Lower lobe of right lung (tissue), 2 donors: ENCODE data around the gene SPAG16. TPM values are rescaled to one million over a fixed set of nuclear protein-coding genes. Genes with fewer than 3 reads are reported as not detected.

Source experiments
- ATAC-seq, 2 donors: fragments of 200-7000 bp; cut with Tn5 transposase; one replicate each; pipeline ENCODE4 v1.9.1; 2020 to 2022; ENCODE audit warnings: mild to moderate bottlenecking in 2 of 2, moderate library complexity in 2 of 2
- DNase-seq: peaks from one replicate; pipeline ENCODE4 v3.0.0-alpha.2; 2020
- H3K27ac ChIP-seq: fragments of 200-600 bp; one replicate; pipeline ENCODE4 v1.8.0; 2022
- H3K27me3 ChIP-seq: fragments of 200-600 bp; one replicate; pipeline ENCODE4 v1.8.0; 2022; ENCODE audit warnings: low read depth
- H3K36me3 ChIP-seq: fragments of 200-600 bp; one replicate; pipeline ENCODE4 v1.8.0; 2022; ENCODE audit warnings: mild to moderate bottlenecking
- H3K4me1 ChIP-seq: fragments of 200-600 bp; one replicate; pipeline ENCODE4 v1.8.0; 2022
- H3K4me3 ChIP-seq: fragments of 200-600 bp; one replicate; pipeline ENCODE4 v1.8.0; 2022; ENCODE audit warnings: mild to moderate bottlenecking
- H3K9me3 ChIP-seq: fragments of 200-600 bp; one replicate; pipeline ENCODE4 v1.8.0; 2022
- intact Hi-C: fragments of 100-400 bp; cut with DNase I; formaldehyde crosslinking; loops from one replicate; pipeline ENCODE4 v1.11.0; 2022
- total RNA-seq: library from RNA; stranded (reverse); fragmentation: NEBNext Ultra II Directional; extraction: Animal tissue kit (Norgen Biotek cat#: 25700); gene quantifications from one replicate; pipeline ENCODE4 v1.2.1, GENCODE V29; 2021
- TF ChIP-seq, protein P1 (sequence below): fragments of 200-600 bp; IDR thresholded peaks from one replicate; pipeline ENCODE4 v1.8.0; 2022; ENCODE audit warnings: antibody characterized with exemption, mild to moderate bottlenecking
- donor health status: DM: no; HTN: yes; CAD: no; lungs with severe emphysema.

SPAG16 gene
- total RNA-seq, 1 donor from 2014 or later, result 16.7 TPM

DNA sequence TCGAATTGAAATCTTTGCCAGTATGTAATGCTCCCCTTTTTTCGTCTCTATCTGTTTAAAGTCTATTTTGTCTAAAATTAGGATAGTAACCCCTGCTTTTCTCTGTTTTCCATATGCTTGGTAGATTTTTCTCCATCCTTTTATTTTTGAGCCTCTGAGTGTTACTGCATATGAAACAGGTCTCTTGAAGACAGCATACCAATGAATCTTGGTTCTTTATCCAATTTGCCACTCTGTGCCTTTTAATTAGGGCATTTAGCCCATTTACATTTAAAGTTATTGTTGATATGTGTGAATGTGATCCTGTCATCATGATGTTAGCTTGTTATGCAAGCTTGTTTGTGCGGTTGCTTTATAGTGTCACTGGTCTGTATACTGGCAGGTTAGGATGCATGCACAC, 635.8 kb downstream of the SPAG16 start:
- Histone ChIP-seq H3K4me3 (no peak overlapping the region), H3K27me3 (no peaks in the 10 kb centered on the region), H3K4me1 (no peaks in the 10 kb centered on the region), H3K27ac (no peak overlapping the region), H3K36me3 (no peaks in the 10 kb centered on the region), H3K9me3 (peaks cover 30% of the 10 kb centered on the region)
- intact Hi-C loops, result no loop called here
- no peak for ATAC-seq
- no peak for DNase-seq
- TF ChIP-seq, protein P1, sequence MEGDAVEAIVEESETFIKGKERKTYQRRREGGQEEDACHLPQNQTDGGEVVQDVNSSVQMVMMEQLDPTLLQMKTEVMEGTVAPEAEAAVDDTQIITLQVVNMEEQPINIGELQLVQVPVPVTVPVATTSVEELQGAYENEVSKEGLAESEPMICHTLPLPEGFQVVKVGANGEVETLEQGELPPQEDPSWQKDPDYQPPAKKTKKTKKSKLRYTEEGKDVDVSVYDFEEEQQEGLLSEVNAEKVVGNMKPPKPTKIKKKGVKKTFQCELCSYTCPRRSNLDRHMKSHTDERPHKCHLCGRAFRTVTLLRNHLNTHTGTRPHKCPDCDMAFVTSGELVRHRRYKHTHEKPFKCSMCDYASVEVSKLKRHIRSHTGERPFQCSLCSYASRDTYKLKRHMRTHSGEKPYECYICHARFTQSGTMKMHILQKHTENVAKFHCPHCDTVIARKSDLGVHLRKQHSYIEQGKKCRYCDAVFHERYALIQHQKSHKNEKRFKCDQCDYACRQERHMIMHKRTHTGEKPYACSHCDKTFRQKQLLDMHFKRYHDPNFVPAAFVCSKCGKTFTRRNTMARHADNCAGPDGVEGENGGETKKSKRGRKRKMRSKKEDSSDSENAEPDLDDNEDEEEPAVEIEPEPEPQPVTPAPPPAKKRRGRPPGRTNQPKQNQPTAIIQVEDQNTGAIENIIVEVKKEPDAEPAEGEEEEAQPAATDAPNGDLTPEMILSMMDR, result no peak

GRCh38 chr2:213923543-213923942, 639.3 kb downstream of the SPAG16 start:
- ATAC-seq (peak in 1 of 2 donors; percentile 37), DNase-seq (no peak)
- Histone ChIP-seq H3K27me3 (no peaks in the 10 kb centered on the region), H3K9me3 (peaks cover 27% of the 10 kb centered on the region), H3K4me3 (no peak overlapping the region), H3K36me3 (no peaks in the 10 kb centered on the region), H3K27ac (no peak overlapping the region), H3K4me1 (no peaks in the 10 kb centered on the region)
- intact Hi-C loops, result no loop called here
- TF ChIP-seq, protein P1, result no peak

- Histone ChIP-seq H3K9me3 (no peaks in the 10 kb centered on the region), H3K27ac (no peak overlapping the region), H3K27me3 (no peaks in the 10 kb centered on the region), H3K36me3 (no peaks in the 10 kb centered on the region), H3K4me3 (no peak overlapping the region), H3K4me1 (no peaks in the 10 kb centered on the region)
- no peak for DNase-seq
- ATAC-seq, result no peak
- TF ChIP-seq, protein P1, result peak; percentile 39
- intact Hi-C loops, result no loop called here
Observed at GRCh38 chr2:213934560-213934959, 650.3 kb downstream of the SPAG16 start.

DNA sequence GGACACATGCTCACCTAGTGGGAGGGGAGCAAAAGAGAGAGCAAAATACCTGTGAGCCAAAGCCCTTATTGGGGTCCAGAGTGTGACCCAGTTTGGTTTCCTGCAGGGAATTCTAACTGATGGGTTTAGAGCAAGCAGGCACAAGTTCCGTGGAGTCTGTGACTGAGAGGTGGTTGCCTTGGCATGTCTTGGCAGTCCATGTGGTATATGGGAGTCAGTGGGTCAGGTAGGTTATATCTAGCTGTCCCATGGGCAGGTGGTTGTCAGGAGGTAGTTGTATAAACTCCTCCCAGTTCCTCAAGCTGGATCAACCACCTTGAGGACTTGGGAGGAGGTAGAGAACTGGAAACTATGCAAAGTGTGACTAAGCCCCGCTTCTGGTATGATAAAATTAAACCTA, 673.8 kb downstream of the SPAG16 start:
- no peaks in the 10 kb centered on the region for H3K4me1 ChIP-seq
- H3K27ac ChIP-seq, result no peak overlapping the region
- TF ChIP-seq, protein P1, result no peak
- H3K4me3 ChIP-seq, result no peak overlapping the region
- ATAC-seq (no peak), DNase-seq (no peak)
- H3K27me3 ChIP-seq, result no peaks in the 10 kb centered on the region
- no peaks in the 10 kb centered on the region for H3K36me3 ChIP-seq
- H3K9me3 ChIP-seq, result no peaks in the 10 kb centered on the region
- intact Hi-C loops, result no loop called here

DNA sequence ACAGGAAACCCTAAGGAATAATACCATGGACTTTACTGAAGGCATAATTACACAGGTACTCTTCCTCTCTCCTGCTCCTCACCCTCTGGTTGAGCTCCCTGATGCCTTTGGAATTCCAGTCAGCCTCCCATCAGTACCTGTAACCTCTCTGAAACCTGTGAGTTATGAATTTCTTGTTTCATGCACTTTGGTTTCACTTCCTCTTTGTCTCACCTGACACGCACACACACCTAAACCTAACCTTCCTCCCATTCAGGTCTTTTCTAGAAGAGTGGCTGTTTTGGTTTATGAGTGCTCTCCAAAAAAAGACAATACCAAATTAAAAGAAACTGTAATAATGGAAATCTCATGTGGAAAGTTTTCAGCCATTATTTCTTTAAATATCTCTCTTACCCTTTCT, 675.3 kb downstream of the SPAG16 start:
- no peaks in the 10 kb centered on the region for H3K9me3 ChIP-seq
- no peak overlapping the region for H3K4me3 ChIP-seq
- H3K4me1 ChIP-seq, result no peaks in the 10 kb centered on the region
- no peak overlapping the region for H3K27ac ChIP-seq
- TF ChIP-seq, protein P1, result no peak
- intact Hi-C loops, result no loop called here
- no peaks in the 10 kb centered on the region for H3K36me3 ChIP-seq
- no peak for DNase-seq
- no peaks in the 10 kb centered on the region for H3K27me3 ChIP-seq
- ATAC-seq, result no peak

GRCh38 chr2:213971536-213971935, 687.3 kb downstream of the SPAG16 start:
- H3K27me3 ChIP-seq, result no peaks in the 10 kb centered on the region
- H3K36me3 ChIP-seq, result no peaks in the 10 kb centered on the region
- no peaks in the 10 kb centered on the region for H3K9me3 ChIP-seq
- no peak overlapping the region for H3K4me3 ChIP-seq
- no peak for ATAC-seq
- intact Hi-C loops, result no loop called here
- no peak overlapping the region for H3K27ac ChIP-seq
- H3K4me1 ChIP-seq, result no peaks in the 10 kb centered on the region
- TF ChIP-seq, protein P1, result no peak
- DNase-seq, result no peak
